Measurements from ENCODE around the gene BEND6.

BEND6 gene, protein sequence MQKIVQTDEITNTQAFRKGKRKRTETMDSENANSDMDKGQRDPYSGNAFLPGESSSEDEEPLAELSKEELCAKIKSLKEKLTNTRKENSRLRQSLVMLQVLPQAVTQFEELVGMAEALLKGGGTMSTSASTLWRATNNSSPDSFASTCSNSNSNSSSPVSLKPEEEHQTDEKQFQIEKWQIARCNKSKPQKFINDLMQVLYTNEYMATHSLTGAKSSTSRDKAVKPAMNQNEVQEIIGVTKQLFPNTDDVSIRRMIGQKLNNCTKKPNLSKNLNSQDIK

DNA sequence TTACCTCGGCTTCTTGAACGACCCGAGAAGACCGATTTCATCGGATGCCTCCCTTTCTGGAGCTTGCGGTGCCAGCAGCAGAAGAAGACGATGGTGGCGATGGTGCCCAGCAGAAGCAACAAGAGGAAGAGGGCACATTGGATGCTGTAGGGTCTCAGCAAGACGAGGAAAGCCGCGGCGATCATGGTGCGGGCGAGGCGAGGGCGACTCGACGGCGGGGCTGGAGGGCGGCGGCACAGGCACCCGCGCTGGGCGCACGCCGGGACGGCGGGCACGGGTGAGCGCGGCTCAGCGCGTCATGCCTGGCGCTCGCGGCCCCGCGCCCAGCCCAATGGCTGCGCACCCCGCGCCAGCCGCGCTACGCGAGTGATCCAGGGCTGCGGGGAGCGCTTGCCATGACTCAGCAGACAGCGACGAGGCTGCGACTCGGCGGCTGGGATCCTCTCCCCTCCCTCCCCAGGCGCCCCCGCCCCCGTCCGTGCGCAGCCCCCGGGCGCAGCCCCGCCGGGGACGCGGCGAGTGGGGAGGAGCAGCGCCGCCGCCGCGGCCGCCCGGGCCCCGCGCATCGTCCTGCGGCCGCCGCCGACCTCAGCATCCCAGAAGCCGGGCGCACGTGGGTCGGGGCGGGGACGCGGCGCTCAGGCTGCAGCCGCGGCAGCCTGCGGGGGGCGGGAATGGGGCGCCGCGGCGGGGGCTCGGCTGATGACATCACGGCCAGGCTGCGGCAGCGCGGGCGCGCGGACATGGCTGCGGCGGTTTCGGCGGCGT lies at the start of gene BEND6:
Gene BEND6, plus strand, starts transcription at position 705 of the 768 bp plus-strand sequence. CDS start 26,704 bp downstream, outside the sequence.
- H3K27ac ChIP-seq: peak within 1 kb of the TSS; percentile 55
- TF ChIP-seq, protein P1, sequence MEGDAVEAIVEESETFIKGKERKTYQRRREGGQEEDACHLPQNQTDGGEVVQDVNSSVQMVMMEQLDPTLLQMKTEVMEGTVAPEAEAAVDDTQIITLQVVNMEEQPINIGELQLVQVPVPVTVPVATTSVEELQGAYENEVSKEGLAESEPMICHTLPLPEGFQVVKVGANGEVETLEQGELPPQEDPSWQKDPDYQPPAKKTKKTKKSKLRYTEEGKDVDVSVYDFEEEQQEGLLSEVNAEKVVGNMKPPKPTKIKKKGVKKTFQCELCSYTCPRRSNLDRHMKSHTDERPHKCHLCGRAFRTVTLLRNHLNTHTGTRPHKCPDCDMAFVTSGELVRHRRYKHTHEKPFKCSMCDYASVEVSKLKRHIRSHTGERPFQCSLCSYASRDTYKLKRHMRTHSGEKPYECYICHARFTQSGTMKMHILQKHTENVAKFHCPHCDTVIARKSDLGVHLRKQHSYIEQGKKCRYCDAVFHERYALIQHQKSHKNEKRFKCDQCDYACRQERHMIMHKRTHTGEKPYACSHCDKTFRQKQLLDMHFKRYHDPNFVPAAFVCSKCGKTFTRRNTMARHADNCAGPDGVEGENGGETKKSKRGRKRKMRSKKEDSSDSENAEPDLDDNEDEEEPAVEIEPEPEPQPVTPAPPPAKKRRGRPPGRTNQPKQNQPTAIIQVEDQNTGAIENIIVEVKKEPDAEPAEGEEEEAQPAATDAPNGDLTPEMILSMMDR (conservative IDR thresholded peaks at IDR 0.05): no peak
- TF ChIP-seq ZFX (IDR thresholded peaks at IDR 0.05): peak; percentile 46; the same call in 1 of the 2 replicates

DNA sequence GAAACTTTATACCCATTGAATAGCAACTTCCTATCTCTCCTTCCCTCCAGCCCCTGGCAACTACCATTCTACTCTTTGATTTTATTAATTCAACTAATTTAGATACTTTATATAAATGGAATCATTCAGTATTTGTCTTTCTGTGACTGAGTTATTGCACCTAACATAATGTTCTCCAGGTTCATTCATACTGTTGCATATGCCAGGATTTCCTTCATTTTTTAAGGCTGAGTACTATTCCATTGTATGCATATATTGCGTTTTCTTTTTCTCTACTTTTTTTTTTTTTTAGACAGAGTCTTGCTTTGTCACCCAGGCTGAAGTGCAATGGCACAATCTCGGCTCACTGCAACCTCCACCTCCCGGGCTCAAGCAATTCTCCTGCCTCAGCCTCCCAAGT lies 49.5 kb upstream of the BEND6 start:
- no peak overlapping the region for H3K27ac ChIP-seq
- no peak for TF ChIP-seq ZFX (IDR thresholded peaks at IDR 0.05)
- TF ChIP-seq, protein P1 (conservative IDR thresholded peaks at IDR 0.05): no peak

DNA sequence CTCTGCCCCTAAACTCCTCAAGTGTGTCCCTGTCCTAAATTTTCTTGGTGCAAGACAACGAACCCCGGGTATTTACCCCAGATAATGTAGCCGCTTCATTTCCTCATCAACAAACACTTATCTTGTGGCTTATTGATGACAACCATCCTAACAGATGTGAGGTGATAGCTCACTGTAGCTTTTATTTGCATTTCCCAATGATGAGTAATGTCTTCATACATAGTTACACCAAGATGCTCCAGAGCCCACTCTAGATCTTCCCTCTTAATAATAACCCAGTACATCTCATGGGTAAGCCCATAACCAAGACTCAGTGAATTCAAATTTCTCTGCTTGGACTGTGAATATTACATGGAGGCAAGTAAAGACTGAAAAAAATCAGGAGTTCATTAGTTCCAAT lies 48.2 kb upstream of the BEND6 start:
- no peak for TF ChIP-seq ZFX (IDR thresholded peaks at IDR 0.05)
- TF ChIP-seq, protein P1 (conservative IDR thresholded peaks at IDR 0.05): no peak
- no peak overlapping the region for H3K27ac ChIP-seq

DNA sequence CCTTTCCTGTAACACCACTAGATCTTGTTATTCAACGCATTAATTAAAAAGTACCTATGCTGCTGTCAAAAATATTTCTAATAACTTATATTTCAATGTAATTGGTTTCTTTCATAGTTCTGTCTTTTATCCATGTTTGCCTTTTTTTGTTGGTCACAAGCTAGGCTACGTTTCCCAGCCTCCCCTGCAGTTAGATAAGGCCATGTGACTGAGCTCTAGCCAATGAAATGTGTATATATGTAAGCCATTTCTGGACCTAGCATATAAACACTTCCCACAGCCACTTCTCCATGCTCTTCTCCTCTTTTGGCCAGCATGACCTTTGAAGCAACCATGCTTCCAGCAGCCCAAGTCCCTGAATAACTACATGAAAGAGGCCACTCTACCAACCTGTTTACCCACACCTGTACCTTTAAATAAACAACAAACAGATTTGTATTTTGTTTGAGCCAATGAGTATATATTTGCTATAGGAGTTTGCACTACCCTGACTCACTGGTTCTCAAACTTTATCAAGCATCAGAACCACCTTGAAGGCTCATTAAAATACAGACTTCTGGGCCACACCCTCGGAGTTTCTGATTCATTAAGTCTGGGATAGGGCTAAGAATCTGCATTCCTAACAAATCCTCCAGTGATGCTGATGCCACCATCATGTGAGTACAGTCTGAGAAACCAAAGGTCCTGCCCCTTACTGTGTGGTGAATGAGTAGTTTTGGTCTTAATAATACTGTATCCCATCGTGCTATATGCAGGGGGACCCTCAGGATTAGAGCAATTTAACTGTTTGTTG lies 45.6 kb upstream of the BEND6 start:
- TF ChIP-seq ZFX (IDR thresholded peaks at IDR 0.05): no peak
- TF ChIP-seq, protein P1 (conservative IDR thresholded peaks at IDR 0.05): no peak
- H3K27ac ChIP-seq: no peak overlapping the region

DNA sequence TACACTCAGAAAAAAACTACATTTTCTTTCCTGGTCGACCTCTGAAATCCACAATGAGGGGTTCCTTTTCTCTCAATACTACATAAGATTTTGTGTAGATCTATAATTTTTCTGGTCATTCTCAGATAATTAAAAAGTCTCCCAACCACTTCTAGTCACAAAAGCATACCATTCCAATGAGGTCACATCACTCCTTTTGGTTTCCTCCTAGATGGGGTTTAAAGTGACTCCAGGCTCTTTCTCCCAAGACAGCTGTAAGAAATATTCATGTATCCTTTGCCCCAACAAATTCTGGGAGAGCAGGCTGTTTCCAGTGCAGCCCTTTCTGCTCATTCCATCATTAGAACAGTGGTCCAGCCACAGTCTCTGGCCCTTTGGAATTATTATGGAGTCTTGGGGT lies 43.1 kb upstream of the BEND6 start:
- H3K27ac ChIP-seq: no peak overlapping the region
- TF ChIP-seq ZFX (IDR thresholded peaks at IDR 0.05): no peak
- TF ChIP-seq, protein P1 (conservative IDR thresholded peaks at IDR 0.05): no peak

DNA sequence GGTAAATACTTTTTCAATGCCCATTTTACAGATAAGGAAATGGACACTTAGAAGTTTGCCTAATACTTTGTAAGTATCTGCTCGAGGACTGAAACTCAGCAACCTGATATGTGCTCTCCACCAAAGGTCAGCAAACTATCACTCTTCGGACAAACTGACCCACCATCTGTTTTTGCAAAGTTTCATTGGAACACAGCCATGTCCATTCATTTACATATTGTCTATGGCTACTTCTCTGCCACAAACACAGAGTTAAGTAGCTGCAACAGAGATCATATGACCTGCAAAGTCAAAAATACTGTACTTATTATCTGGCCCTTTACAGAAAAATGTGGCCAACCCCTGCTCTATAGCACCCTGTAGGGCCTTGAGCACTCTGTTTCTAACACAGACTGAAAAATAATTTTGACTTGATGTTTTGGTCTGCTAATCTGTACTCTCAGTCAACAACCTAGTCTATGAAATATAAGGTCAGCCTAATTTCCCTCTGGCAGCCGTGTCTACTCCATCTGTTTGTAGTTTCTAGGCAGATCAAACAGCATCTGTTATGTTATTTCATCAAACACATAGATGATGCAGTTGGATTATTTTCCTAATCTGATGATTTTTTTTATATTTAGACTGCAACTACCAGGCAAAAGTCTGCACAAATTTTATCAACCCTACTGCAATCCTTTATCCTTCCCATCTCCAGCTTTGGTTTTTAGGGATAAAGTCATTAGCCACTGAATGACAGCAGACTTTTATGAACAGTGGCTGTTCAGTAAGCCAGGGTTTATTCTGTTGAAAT lies 41.4 kb upstream of the BEND6 start:
- H3K27ac ChIP-seq: no peak overlapping the region
- no peak for TF ChIP-seq ZFX (IDR thresholded peaks at IDR 0.05)
- TF ChIP-seq, protein P1 (conservative IDR thresholded peaks at IDR 0.05): no peak

Measured in C4-2B (cell line).